Tibial nerve (tissue), 3 donors: ENCODE data around the gene HHLA2.

Experiments
- POLR2A ChIP-seq, 2 donors: fragments of 450-650 bp; IDR thresholded peaks; one replicate each; pipeline ENCODE4 v1.6.1; 2017; ENCODE audit warnings: antibody characterized with exemption in 2 of 2, mild to moderate bottlenecking in 2 of 2, moderate library complexity in 2 of 2
- TF ChIP-seq, protein P1 (sequence below), 5 experiments: fragments of 200-600 bp in 3 of 5; fragments of 450-650 bp in 2 of 5; sonication (generic) in 3 of 5; IDR thresholded peaks; one replicate each; pipeline ENCODE4 v1.5.1; 2016 to 2019; ENCODE audit warnings: antibody characterized with exemption in 5 of 5, mild to moderate bottlenecking in 3 of 5, moderate library complexity in 2 of 5

DNA sequence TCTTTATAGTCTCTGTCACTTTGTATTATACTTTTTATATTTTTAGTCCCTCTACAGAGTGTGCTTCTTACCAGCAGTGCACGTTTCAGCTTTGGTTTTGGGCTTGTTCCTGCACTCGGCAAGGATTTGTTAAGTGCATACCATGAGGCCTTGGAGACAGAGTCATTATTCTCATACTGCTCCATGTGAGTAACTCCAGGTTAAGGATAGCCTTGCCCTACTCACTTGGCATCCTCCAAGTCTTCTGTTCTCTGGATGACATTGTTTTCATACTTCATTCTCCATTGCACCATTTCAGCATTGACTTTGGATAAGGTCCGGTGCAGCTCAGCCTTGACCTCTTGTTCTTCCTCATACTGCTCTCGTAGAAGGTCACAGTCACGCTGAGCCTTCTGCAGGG is 117.7 kb downstream of the HHLA2 start:
- TF ChIP-seq, protein P1, sequence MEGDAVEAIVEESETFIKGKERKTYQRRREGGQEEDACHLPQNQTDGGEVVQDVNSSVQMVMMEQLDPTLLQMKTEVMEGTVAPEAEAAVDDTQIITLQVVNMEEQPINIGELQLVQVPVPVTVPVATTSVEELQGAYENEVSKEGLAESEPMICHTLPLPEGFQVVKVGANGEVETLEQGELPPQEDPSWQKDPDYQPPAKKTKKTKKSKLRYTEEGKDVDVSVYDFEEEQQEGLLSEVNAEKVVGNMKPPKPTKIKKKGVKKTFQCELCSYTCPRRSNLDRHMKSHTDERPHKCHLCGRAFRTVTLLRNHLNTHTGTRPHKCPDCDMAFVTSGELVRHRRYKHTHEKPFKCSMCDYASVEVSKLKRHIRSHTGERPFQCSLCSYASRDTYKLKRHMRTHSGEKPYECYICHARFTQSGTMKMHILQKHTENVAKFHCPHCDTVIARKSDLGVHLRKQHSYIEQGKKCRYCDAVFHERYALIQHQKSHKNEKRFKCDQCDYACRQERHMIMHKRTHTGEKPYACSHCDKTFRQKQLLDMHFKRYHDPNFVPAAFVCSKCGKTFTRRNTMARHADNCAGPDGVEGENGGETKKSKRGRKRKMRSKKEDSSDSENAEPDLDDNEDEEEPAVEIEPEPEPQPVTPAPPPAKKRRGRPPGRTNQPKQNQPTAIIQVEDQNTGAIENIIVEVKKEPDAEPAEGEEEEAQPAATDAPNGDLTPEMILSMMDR (IDR thresholded peaks at IDR 0.05), result no peak
- TF ChIP-seq POLR2A (IDR thresholded peaks at IDR 0.05), result no peak
